Omental fat pad (tissue), 4 donors: Measurements from ENCODE around the gene TAF3. TPM values are rescaled to one million over a fixed set of nuclear protein-coding genes. Genes with fewer than 3 reads are reported as not detected.

Experiments
- ATAC-seq: fragments of 150-250 bp; one replicate; pipeline ENCODE4 v1.9.1; 2016; ENCODE audit warnings: mild to moderate bottlenecking, moderate library complexity; ENCODE audit not compliant: low FRiP score
- DNase-seq: peaks from one replicate; pipeline ENCODE4 v3.0.0-alpha.2; 2019; ENCODE audit warnings: low spot score
- total RNA-seq, 4 donors: library from RNA; depleted of rRNA; stranded (reverse); fragments of >200 nt; gene quantifications; one replicate each; pipeline ENCODE4 v1.1.0, GENCODE V29; 2016
- TF ChIP-seq, protein P1 (sequence below), 3 donors: fragments of 450-650 bp; IDR thresholded peaks; one replicate each; pipeline ENCODE4 v1.5.1; 2016 to 2017; ENCODE audit warnings: antibody characterized with exemption in 3 of 3, mild to moderate bottlenecking in 3 of 3, moderate library complexity in 2 of 3

The TAF3 gene
- total RNA-seq, 4 donors from 2014 or later, result 4.9 to 8.8 (median 6.4) TPM

GRCh38 chr10:7972367-7972766 lies 154.1 kb downstream of the TAF3 start:
- no peak for ATAC-seq
- DNase-seq, result no peak
- TF ChIP-seq, protein P1, sequence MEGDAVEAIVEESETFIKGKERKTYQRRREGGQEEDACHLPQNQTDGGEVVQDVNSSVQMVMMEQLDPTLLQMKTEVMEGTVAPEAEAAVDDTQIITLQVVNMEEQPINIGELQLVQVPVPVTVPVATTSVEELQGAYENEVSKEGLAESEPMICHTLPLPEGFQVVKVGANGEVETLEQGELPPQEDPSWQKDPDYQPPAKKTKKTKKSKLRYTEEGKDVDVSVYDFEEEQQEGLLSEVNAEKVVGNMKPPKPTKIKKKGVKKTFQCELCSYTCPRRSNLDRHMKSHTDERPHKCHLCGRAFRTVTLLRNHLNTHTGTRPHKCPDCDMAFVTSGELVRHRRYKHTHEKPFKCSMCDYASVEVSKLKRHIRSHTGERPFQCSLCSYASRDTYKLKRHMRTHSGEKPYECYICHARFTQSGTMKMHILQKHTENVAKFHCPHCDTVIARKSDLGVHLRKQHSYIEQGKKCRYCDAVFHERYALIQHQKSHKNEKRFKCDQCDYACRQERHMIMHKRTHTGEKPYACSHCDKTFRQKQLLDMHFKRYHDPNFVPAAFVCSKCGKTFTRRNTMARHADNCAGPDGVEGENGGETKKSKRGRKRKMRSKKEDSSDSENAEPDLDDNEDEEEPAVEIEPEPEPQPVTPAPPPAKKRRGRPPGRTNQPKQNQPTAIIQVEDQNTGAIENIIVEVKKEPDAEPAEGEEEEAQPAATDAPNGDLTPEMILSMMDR (IDR thresholded peaks at IDR 0.05), result no peak

DNA sequence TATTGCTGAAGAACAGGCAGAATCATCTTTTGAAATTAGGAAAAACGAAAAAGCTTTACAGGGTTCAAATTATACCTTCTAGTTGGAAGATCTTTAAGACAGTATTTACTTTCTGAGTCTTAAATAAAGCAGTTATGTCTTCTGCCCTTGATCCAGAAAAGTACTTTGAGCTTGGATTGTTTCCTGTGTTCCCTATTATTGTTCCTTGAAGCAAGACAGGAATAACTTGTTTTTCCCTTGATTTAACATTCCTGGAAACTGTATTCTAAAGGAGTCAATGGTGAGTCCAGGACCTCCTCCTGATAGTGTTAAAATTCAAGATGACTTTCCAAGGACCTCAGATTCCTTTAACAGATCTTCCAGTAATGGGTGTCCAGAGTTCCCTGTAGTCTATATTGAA lies 161.9 kb downstream of the TAF3 start:
- no peak for ATAC-seq
- TF ChIP-seq, protein P1 (IDR thresholded peaks at IDR 0.05), result no peak
- DNase-seq, result no peak

DNA sequence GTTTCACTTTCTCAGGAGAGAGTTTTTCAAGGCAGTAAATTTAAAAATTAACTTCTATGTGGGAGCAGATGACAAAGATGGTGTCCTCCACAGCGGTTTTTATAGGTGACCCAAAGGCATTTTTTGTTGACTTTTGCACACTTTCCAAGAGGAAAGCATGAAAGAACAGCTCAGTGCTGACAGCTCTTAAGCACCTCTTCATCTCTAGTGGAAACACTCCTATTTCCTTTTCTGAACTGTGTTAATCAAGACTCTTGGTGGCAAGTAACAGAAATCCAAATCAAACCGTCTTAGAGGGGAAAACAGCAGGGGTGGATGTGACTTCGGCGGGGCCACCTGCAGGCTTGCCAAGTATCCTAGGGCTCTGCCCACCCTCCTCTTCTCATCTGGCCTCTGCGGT lies 164.4 kb downstream of the TAF3 start:
- TF ChIP-seq, protein P1 (IDR thresholded peaks at IDR 0.05), result no peak
- DNase-seq (no peak), ATAC-seq (no peak)

DNA sequence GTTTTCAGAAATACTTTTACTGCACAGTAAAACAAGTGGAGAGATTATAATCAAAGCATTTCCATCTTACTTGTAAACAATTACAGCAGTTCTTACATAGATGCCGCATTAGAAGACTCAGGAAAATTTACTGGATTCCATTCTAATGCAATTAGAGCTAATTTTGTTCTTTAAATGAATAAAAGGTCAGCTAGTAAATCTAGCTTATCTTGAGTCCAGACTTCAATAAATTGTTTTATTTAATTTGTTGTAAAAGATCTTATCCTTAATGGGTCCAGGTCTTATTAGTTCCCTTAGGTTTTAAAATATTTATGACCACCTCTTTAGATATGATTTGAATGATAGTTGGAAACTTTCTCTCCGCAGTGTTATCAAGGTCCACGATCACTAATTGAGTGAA lies 166.0 kb downstream of the TAF3 start:
- no peak for ATAC-seq
- no peak for DNase-seq
- TF ChIP-seq, protein P1 (IDR thresholded peaks at IDR 0.05), result no peak

- ATAC-seq (no peak), DNase-seq (no peak)
- TF ChIP-seq, protein P1 (IDR thresholded peaks at IDR 0.05), result no peak
Observed at GRCh38 chr10:7984896-7985295, 166.6 kb downstream of the TAF3 start.

DNA sequence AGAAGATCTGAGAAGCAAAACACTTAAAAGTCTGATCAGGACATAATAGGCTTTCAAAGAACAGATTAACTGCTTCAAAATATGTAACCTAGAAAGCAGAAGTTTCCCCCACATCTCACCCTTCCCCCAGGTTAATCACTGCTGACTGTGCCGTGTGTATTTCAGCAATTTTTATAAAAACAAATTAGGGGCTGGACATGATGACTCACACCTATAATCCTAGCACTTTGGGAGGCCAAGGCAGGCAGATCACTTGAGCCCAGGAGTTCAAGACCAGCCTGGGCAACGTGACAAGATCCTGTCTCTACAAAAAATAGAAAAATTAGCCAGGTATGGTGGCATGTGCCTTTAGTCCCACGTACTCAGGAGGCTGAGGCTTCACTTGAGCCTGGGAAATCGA lies 168.5 kb downstream of the TAF3 start:
- ATAC-seq (no peak), DNase-seq (no peak)
- TF ChIP-seq, protein P1 (IDR thresholded peaks at IDR 0.05), result no peak

- DNase-seq (no peak), ATAC-seq (no peak)
- TF ChIP-seq, protein P1 (IDR thresholded peaks at IDR 0.05), result no peak
Observed at GRCh38 chr10:7988989-7989388, 170.7 kb downstream of the TAF3 start.
